PC-3 (cell line): ENCODE results near the gene LAIR1.

Experiments used
- EZH2 ChIP-seq: fragments of 300-600 bp; sonication (generic); IDR thresholded peaks from one replicate; pipeline ENCODE4 v1.6.1; 2017; ENCODE audit warnings: antibody characterized with exemption, mild to moderate bottlenecking, low read length; ENCODE audit not compliant: unreplicated experiment
- TF ChIP-seq, protein P1 (sequence below): fragments of 300-600 bp; sonication (generic); conservative IDR thresholded peaks from 2 replicates; pipeline ENCODE4 v1.5.1; 2017; ENCODE audit warnings: antibody characterized with exemption, low read depth, mild to moderate bottlenecking, low read length

DNA sequence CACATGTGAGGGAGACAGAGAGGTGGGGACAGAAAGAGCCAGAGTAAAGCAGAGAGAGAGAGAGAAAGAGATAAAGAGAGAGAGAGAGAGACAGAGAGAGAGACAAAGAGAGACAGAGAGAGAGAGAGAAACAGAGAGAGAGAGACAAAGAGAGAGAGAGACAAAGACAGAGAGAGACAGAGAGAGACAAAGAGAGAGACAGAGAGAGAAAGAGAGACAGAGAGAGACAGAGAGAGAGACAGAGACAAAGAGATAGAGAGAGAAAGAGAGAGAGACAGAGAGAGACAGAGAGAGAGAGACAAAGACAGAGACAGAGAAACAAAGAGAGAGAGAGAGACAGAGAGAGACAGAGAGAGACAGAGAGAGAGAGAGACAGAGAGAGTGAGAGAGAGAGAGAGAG, 46.3 kb upstream of the LAIR1 start:
- TF ChIP-seq, protein P1, sequence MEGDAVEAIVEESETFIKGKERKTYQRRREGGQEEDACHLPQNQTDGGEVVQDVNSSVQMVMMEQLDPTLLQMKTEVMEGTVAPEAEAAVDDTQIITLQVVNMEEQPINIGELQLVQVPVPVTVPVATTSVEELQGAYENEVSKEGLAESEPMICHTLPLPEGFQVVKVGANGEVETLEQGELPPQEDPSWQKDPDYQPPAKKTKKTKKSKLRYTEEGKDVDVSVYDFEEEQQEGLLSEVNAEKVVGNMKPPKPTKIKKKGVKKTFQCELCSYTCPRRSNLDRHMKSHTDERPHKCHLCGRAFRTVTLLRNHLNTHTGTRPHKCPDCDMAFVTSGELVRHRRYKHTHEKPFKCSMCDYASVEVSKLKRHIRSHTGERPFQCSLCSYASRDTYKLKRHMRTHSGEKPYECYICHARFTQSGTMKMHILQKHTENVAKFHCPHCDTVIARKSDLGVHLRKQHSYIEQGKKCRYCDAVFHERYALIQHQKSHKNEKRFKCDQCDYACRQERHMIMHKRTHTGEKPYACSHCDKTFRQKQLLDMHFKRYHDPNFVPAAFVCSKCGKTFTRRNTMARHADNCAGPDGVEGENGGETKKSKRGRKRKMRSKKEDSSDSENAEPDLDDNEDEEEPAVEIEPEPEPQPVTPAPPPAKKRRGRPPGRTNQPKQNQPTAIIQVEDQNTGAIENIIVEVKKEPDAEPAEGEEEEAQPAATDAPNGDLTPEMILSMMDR: no peak
- no peak for TF ChIP-seq EZH2
